ENCODE data around the gene OCIAD2.
"Not testable (repeated sequence)": the region's sequence is repeated elsewhere in the genome, so short reads cannot be mapped to it uniquely, and the experiment has no call there.

The OCIAD2 gene

DNA sequence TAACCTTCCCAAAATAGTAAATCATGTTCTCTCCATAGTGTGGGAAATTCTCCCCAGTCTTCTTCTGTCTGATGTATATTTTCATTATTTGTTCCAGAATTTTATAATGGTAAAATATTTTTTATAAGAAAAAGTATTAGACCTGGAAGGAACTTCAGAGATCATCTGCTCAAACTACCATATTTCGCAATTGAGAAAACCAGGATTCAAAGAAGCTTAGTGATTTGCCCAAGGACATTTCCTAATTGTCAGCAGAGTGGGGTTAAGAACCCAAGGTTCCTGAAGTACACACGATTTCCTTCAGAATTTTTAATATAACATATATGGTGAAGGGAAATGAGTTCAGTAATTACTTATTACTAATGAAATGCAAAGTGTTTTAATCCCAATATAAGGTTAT is 51.6 kb downstream of the OCIAD2 start:
- no peak for DNase-seq (ENCODE audit: low read depth in 4 of 4, low spot score in 1 of 4)

DNA sequence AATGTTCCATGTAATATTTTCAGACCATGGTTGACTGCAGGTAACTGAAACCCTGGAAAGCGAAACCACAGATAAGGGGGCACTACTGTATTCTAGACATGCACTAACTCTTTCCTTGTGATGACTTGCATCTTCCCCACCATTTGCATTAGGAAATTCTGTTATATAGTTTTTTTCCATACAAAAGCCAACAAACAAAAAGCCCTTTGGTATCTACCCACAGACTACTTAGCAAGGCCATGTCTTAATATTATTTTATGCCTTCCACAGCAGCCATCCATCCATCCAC is 52.2 kb downstream of the OCIAD2 start:
- DNase-seq (ENCODE audit: low read depth in 4 of 4, low spot score in 1 of 4), result no peak

DNA sequence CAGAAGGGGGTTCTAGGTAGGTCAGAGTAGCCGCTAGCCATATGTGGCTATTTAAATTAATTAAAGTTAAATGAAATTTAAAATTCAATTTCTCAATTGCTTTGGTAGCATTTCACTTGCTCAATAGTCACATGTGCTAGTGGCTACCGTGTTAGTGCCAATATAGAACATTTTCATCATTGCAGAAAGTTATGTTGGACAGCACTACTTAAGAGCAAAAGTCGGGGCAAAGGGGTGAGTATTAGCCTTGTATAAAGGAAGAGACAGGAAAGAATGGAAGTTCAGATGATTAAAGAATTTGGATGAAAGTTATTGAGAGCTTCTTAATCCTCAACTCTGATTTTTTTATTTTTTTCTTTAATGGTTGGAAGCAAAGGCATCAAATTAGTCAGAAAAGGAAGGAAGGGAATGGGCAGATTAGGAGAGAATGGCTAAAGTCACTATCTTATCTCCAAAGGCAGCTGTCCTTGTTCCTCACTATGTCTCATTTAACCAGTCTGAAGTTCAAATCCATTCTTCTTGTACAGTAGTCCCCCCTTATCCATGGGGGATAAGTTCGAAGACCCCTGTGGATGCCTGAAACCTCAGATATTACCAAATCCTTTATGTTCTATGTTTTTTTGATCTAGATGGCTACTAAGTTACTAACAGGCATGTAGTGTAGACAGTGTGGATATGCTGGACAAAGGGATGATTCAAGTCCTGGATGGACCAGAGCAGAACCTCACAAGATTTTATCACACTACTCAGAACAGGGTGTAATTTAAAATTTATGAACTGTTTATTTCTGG is 52.8 kb downstream of the OCIAD2 start:
- DNase-seq (ENCODE audit: low read depth in 4 of 4, low spot score in 1 of 4), result no peak

DNA sequence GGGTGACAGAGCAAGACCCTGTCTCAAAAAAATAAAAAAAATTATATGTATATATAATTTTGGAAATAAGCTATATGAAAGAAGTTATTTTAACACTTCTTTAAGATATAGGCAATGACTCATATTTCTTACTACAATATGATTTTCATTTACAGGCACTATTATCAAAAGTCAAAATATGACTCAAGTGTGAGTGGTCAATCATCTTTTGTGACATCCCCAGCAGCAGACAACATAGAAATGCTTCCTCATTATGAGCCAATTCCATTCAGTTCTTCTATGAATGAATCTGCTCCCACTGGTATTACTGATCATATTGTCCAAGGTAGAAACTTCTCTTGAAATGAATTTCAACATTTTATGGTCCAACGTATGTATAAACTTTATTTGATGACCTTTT is 54.9 kb downstream of the OCIAD2 start:
- no peak for DNase-seq (ENCODE audit: low read depth in 4 of 4, low spot score in 1 of 4)

DNA sequence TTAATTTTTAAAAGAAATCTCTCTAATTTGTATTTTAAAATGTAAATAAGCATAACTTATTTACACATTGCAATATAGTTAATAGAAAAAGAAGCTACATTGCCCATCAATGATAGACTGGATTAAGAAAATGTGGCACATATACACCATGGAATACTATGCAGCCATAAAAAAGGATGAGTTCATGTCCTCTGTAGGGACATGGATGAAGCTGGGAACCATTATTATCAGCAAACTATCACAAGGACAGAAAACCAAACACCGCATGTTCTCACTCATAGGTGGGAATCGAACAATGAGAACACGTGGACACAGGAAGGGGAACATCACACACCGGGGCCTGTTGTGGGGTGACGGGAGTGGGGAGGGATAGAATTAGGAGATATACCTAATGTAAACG is 57.8 kb downstream of the OCIAD2 start:
- not testable (repeated sequence) for DNase-seq (ENCODE audit: low read depth in 4 of 4, low spot score in 1 of 4)

DNA sequence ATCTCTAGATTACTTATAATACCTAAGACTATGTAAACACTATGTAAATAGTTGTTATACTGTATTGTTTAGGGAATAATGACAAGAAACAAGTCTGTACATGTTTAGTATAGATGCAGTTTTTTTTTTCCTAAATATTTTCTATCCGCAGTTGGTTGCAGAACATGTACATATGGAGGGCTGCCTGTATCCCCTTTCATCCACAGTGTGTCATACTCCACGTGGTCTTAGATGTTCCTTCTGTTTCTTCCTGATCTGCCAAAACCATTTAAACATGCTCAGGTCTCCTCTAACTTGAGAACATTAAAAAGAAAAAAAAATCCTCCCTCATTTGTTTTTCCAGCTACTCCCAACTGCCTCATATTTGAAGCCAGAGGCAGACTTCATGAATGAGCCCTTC is 61.7 kb downstream of the OCIAD2 start:
- no peak for DNase-seq (ENCODE audit: low read depth in 4 of 4, low spot score in 1 of 4)

DNA sequence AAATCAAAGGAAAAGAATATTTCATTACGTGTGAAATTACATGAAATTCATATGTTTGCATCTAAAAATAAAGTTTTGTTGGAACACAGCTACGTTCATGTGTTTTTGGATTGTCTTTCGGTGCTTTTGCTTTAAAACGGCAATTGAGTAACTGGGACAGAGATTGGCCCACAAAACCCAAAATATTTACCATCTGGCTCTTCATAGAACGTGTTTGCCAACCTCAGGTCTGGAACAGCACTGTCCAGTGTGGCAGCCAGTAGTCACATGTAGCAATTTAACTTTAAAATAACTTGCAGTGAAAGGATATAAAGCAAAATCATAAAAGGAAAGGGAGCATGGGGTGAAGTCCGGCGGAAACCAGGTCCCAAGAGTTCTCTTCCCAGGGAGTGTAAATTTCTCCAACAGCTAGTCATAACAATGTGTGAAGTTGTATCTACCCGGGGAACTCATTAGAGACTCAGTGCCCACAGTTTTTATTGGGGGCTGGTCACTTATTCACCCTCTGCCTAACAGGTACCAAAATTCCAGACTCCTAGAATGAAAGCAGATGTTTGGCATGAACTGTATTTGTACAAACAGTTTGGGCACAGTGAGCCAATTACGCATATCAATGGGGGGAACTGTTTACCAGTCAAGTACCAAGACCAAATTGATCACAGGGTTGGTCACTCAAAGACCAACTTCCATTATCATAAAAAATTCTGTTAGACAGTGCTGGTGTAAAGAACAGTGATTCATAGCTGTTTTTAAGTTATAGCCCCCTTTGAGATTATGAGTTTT is 65.3 kb downstream of the OCIAD2 start:
- DNase-seq (ENCODE audit: low read depth in 4 of 4, low spot score in 1 of 4), result no peak

DNA sequence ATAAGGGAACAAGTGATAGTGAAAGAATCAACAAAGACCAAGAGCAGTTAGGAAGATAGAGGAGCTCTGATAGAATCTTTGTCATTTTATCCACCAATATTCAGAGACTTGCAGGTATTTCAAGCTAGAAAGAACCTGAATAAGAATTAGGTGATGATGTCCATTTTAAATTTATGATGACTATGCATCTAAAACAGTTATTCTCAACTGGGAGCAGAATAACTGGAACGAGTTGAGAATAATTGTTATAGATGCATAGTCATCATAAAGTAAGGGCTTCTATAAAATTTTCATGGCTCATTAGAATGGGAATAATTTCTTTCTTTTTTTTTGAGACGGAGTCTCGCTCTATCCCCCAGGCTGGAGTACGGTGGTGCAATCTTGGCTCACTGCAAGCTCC is 69.9 kb downstream of the OCIAD2 start:
- DNase-seq (ENCODE audit: low read depth in 4 of 4, low spot score in 1 of 4), result no peak

Data from stimulated activated CD4-positive, alpha-beta T cell treated with anti-CD3 and anti-CD28 coated beads, Interleukin-1b, Interleukin-23, amount 100 ng/mL, for 24 hours (primary cell).